Activated naive CD8-positive, alpha-beta T cell treated with anti-CD3 and anti-CD28 coated beads, Interleukin-2, amount 50 U/mL, for 24 hours (primary cell): ENCODE data around the gene LRRC1.
"Not testable (repeated sequence)": the region's sequence is repeated elsewhere in the genome, so short reads cannot be mapped to it uniquely, and the experiment has no call there.

ENCODE experiments used
- ATAC-seq: fragments of 150-1000 bp; cut with Tn5 transposase; one replicate; pipeline ENCODE4 v1.10.0; 2021
- DNase-seq: peaks from one replicate; pipeline ENCODE4 v3.0.0; 2021
- H3K27ac Mint-ChIP-seq: one replicate; pipeline ENCODE4 v1.8.0; 2021; ENCODE audit warnings: mild to moderate bottlenecking, mixed read lengths
- H3K27me3 Mint-ChIP-seq: one replicate; pipeline ENCODE4 v1.8.0; 2021; ENCODE audit warnings: mixed read lengths
- H3K36me3 Mint-ChIP-seq: one replicate; pipeline ENCODE4 v1.8.0; 2021; ENCODE audit warnings: low read depth, mixed read lengths
- H3K4me1 Mint-ChIP-seq: one replicate; pipeline ENCODE4 v1.8.0; 2021; ENCODE audit warnings: mixed read lengths
- H3K4me3 Mint-ChIP-seq: one replicate; pipeline ENCODE4 v1.8.0; 2021; ENCODE audit warnings: mild to moderate bottlenecking, moderate library complexity, mixed read lengths
- H3K9me3 Mint-ChIP-seq: one replicate; pipeline ENCODE4 v1.8.0; 2021; ENCODE audit warnings: mixed read lengths

Gene LRRC1

DNA sequence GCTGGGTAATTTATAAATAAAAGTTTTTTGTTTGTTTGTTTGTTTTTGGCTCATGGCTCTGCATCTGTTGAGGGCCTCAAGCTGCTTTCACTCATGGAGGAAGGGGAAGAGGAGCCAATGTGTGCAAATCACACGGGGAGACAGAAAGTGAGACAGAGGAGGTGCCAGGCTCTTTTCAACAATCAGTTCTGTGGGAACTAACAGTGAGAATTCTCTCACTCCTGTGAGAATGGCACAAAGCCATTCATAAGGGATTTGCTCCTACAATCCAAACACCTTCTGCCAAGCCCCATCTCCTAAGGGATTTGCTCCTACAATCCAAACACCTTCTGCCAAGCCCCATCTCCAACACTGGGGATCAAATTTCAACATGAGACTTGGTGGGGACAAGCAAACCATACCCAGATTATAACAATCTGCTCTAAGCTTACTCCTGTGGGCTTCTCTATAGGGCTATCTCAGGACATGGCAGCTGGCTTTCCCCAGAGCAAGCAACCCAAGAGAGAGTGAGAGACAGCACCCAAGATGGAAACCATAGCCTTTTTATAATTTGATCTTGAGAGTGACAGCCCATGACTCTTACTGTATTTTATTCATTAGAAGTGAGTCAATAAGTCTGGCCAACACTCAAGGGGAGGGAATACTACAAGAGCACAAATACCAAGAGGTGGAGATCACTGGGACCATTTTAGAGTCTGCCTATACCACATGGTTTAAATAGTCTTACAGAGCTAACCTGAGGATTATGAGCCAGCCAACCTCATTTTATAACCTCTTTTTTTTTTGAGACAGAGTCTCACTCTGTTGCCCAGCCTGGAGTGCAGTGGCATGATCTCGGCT is 22.8 kb upstream of the LRRC1 start:
- Mint-ChIP-seq H3K9me3 (peaks cover 3% of the 10 kb centered on the region), H3K4me1 (no peaks in the 10 kb centered on the region), H3K4me3 (no peak overlapping the region), H3K27me3 (no peaks in the 10 kb centered on the region), H3K27ac (no peak overlapping the region), H3K36me3 (peaks cover 6% of the 10 kb centered on the region)
- DNase-seq (no peak), ATAC-seq (no peak)

DNA sequence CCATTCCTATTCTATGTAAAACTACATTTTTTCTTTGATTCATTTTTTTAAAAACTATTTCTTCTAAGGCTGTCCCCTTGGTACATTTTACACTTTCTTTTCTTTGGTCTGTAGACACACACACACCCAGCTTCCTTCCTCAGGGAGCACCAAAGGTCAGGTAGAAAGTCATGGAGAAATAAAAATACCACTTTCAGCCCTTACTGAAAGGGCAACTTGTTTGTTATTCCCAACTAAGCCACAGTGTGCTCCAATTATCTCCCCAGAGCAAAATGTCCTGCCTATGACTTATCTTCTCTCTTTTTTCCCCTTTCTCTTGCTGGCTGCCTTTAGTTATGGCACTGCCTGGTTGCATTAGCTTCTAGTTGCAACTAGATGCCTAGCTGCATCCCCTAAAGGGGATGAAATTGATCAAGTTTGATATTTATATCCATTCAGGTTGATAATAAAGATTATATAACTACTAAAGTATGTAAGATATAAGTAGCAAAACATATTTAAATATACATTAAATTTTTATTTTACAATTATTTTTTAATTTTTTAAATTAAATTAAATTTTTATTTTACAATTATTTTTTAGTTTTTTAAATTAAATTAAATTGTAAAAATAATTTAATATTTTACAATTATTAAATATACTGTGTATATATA is 21.6 kb upstream of the LRRC1 start:
- Mint-ChIP-seq H3K27me3 (no peaks in the 10 kb centered on the region), H3K27ac (no peak overlapping the region), H3K4me3 (no peak overlapping the region), H3K4me1 (no peaks in the 10 kb centered on the region), H3K36me3 (peaks cover 6% of the 10 kb centered on the region), H3K9me3 (peaks cover 3% of the 10 kb centered on the region)
- no peak for DNase-seq
- no peak for ATAC-seq

DNA sequence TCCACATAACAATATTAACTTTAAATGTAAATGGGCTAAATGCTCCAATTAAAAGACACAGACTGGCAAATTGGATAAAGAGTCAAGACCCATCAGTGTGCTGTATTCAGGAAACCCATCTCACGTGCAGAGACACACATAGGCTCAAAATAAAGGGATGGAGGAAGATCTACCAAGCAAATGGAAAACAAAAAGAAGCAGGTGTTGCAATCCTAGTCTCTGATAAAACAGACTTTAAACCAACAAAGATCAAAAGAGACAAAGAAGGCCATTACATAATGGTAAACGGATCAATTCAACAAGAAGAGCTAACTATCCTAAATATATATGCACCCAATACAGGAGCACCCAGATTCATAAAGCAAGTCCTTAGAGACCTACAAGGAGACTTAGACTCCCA is 18.7 kb upstream of the LRRC1 start:
- not testable (repeated sequence) for H3K4me3 Mint-ChIP-seq, H3K36me3 Mint-ChIP-seq, ATAC-seq, H3K27ac Mint-ChIP-seq, H3K4me1 Mint-ChIP-seq, DNase-seq, H3K27me3 Mint-ChIP-seq
- peaks cover 12% of the 10 kb centered on the region for H3K9me3 Mint-ChIP-seq

DNA sequence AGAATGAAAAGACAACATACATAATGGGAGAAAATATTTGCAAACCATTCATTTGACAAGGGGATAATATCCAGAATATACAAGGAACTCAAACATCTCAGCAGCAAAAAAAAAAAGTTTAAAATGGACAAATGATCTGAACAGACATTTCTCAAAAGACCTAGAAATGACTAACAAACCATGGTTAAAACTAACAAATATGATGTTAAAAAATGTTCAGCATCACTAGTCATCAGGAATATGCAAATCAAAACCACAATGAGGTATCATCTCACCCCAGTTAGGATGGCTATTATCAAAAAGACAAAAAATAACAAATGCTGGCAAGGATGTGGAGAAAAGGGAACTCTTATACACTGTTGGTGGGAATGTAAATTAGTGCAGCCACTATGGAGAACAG is 9.8 kb upstream of the LRRC1 start:
- H3K27ac Mint-ChIP-seq, DNase-seq, H3K27me3 Mint-ChIP-seq, H3K36me3 Mint-ChIP-seq, H3K4me3 Mint-ChIP-seq, ATAC-seq, H3K4me1 Mint-ChIP-seq: not testable (repeated sequence)
- peaks cover 17% of the 10 kb centered on the region for H3K9me3 Mint-ChIP-seq

DNA sequence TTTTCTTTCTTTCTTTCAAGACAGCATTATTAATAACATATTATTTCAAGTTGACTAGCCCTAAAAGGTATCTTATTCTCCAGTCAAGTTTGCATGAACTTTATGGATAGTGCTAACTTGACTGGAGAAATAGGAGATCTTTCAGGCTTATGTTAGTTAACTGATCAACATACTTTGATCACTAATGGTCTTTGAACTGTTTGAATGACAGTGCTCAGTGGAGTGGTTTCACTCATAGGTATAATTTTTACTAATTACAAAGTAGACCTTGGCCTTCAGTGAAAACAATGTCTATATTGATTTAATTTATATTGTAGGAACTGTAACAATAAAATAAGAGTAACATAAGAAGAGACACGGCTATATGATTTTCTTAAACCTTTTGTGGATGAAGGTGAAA is 8.0 kb upstream of the LRRC1 start:
- H3K27ac Mint-ChIP-seq, result no peak overlapping the region
- H3K4me3 Mint-ChIP-seq, result no peak overlapping the region

DNA sequence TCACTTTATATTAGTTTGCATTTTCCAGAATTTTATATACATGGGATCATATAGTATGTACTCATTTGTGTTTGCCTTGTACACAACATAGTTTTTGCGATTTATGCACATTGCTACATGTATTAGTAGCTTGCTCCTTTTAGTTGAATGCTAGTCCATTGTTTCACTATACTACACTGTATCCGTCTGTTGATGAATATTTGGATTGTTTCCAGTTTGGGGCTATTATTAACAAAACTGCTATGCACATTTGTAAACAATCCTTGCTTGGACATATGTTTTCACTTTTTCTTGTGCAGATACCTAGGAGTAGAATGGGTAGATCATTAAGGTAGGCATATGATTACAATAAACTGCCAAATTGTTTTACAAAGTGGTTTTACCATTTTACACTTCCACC is 3.9 kb upstream of the LRRC1 start:
- Mint-ChIP-seq H3K9me3 (peaks cover 11% of the 10 kb centered on the region), H3K27ac (no peak overlapping the region), H3K36me3 (peaks cover 2% of the 10 kb centered on the region), H3K4me1 (peaks cover 21% of the 10 kb centered on the region), H3K4me3 (no peak overlapping the region), H3K27me3 (peaks cover 13% of the 10 kb centered on the region)
- ATAC-seq (no peak), DNase-seq (no peak)

More for the DNA sequence above, 8.0 kb upstream of the LRRC1 start:
- peaks cover 11% of the 10 kb centered on the region for H3K9me3 Mint-ChIP-seq
- no peak for DNase-seq
- no peaks in the 10 kb centered on the region for H3K4me1 Mint-ChIP-seq
- H3K27me3 Mint-ChIP-seq, result peaks cover 10% of the 10 kb centered on the region
- no peak for ATAC-seq
- H3K36me3 Mint-ChIP-seq, result no peaks in the 10 kb centered on the region

DNA sequence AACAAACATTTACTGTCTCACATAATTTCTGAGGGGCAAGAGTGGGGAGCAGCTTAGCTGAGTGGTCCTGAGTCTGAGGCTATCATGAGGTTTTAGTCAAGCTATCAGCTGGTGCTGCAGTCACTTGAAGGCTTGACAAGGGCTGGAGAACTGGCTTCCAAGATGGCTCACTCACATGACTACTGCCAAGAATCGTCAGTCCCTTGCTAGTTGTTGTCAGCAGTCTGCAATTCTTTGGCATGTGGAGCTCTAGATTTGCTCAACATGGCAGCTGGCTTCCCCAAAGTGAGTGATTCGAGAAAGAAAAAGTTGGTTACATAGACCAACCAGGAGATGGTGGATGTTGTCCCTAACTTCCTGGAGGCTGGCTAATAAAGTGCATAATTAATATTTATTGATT is 2.8 kb upstream of the LRRC1 start:
- no peak overlapping the region for H3K4me3 Mint-ChIP-seq
- DNase-seq (no peak), ATAC-seq (no peak)
- H3K36me3 Mint-ChIP-seq, result peaks cover 2% of the 10 kb centered on the region
- peaks cover 23% of the 10 kb centered on the region for H3K27me3 Mint-ChIP-seq
- H3K9me3 Mint-ChIP-seq, result peaks cover 11% of the 10 kb centered on the region
- peaks cover 31% of the 10 kb centered on the region for H3K4me1 Mint-ChIP-seq
- H3K27ac Mint-ChIP-seq, result no peak overlapping the region

DNA sequence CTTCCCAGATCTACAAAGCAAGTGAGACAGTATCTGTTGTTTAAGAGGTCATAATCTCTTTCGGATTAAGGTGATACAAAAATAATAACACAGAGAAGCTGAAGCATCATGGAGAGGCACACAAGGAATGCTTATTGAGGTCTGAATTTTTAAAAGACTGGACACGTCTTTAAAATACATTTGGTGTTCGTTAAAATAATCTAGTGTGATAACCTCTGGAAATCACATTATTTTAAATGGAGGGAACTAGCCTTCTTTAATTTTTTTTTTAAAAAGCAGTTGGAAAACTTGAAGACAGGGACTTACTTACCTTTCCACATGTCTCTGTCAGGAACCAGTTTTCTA is 1.9 kb upstream of the LRRC1 start:
- Mint-ChIP-seq H3K36me3 (peaks cover 2% of the 10 kb centered on the region), H3K4me3 (peak overlapping the region; percentile 88), H3K27me3 (peaks cover 22% of the 10 kb centered on the region), H3K4me1 (peaks cover 31% of the 10 kb centered on the region), H3K9me3 (peaks cover 11% of the 10 kb centered on the region), H3K27ac (no peak overlapping the region)
- ATAC-seq (no peak), DNase-seq (no peak)

DNA sequence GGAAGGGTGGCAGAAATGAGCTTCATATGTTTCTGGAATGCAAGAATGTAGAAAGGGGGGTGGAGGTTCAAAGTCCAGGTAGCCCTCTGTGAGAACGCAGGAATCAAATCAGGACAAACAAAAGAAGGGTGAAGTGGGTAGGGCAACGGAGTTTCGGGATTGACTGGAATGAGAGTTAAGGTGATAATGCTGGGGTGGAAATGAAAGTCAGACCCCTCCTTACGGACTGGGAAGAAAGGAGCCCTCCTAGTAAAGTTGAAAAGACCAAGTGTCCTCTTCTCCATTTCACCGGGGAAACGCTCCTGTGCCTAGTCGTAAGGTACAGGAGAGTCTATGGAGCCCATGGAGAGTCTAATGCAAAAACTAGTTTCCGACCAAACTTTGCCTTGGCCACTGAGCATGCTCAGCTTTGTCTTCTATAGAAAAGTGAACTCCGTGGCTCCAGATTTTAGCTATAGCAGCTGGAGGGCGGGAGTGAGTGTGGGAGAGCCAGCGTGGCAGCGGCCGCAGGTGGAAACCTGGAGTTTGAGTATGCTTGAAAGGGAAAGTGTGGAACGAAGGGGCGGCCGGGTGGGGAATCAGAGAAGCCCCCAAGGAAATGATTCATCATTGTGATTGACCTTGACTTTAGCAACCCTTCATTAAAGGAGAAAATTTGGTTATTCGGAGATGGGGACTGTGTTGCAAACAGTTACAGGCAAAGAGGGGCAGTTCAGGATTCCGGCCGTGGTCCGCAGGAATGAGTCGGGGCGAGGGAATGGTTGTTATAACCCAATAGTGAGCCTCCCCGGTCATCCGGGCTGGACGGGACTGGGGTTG is 1.3 kb upstream of the LRRC1 start:
- Mint-ChIP-seq H3K4me1 (peaks cover 31% of the 10 kb centered on the region), H3K27me3 (peaks cover 21% of the 10 kb centered on the region), H3K36me3 (peaks cover 2% of the 10 kb centered on the region), H3K27ac (peak overlapping the region; percentile 33), H3K9me3 (peaks cover 8% of the 10 kb centered on the region), H3K4me3 (peak overlapping the region; percentile 88)
- DNase-seq, result peak; percentile 26
- ATAC-seq, result peak; percentile 18

DNA sequence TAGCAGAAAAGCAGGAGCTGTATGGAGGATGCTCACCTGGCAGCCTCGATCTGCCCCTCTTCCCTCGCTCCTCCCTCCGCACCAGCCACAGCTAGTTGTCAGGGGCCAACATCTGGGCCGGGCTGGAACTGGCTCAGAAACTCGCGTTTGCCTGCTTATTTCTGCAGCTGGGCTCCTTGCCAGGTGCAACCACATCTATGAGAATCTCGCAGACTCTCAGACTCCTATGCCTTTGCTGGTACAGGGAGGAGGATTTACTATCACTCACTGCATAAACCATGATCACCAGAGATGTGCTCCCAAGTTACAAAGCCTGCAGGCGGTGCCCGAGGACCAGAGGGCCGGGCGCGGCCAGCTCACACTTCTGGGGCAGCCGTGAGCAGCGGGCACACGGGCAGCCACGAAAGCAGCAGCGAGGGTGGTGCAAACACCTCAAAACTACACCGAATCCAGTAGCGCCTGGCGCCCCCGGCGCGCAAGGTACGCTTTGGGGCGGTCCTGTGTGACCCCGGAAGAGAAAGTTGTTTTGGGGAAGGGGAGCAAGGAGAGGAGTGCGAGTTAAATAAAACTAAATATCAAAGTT is 577 bp upstream of the LRRC1 start:
- peaks cover 31% of the 10 kb centered on the region for H3K4me1 Mint-ChIP-seq
- peaks cover 2% of the 10 kb centered on the region for H3K36me3 Mint-ChIP-seq
- peaks cover 3% of the 10 kb centered on the region for H3K9me3 Mint-ChIP-seq

DNA sequence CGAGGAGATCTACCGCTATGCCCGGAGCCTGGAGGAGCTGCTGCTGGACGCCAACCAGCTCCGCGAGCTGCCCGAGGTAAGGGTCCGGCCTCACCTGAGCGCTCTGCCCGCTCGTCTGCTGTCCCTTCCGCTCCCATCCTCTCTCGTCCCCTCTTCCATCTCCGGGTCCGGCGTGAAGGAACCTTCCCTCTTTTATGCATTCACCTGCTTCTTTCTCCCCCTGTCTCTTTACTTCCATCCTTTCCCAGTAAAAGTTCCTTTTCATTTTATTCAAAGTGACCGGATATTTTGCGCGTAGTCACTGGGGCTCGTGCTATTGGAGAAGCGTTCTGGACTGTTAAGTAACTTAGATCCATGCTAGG is 516 bp downstream of the LRRC1 start:
- peaks cover 31% of the 10 kb centered on the region for H3K4me1 Mint-ChIP-seq
- peaks cover 2% of the 10 kb centered on the region for H3K36me3 Mint-ChIP-seq
- H3K27me3 Mint-ChIP-seq, result peaks cover 21% of the 10 kb centered on the region
- peak overlapping the region; percentile 43 for H3K27ac Mint-ChIP-seq
- peaks cover 3% of the 10 kb centered on the region for H3K9me3 Mint-ChIP-seq
- H3K4me3 Mint-ChIP-seq, result peak overlapping the region; percentile 88
- ATAC-seq, result no peak
- peak; percentile 3 for DNase-seq

More for the DNA sequence above, 577 bp upstream of the LRRC1 start:
- ATAC-seq (peak; percentile 71), DNase-seq (peak; percentile 53)
- Mint-ChIP-seq H3K27me3 (peaks cover 21% of the 10 kb centered on the region), H3K4me3 (peak overlapping the region; percentile 88), H3K27ac (peak overlapping the region; percentile 65)

DNA sequence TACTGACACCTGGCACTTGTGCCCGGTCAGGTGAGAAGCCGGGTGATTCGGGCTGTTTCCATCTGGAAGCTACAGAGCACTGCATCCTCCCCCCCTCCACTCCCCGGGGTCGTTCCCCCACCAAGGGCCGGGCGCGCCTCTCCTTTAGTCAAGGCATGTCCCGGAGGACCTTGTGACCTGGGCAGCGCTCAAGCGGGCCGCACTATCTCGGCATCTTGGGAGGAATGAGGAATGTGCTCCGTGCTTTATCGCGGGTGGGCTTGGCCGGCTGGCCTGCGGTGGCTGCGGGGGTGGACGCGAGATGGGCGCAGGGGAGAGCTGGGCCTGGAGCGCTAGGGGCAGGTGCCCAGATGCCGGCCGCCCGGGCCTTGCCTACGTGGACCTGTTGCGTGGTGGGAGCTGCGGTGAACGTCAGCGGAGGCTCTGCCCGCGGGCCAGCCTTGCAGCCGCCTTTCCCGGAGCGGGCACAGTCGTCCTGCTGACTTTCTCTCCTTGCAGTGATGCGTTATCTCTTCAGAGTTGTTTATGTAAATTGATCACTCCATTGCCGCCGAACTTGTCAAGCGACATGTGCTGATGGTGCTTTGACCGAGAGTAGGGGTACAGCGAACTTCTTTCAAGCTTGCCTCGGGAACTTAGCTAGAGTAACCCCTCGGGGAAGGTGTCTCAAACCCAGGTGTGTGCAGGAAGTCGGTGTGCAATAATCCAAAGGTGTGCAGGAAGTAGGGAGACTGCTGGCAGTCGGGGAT is 1.1 kb downstream of the LRRC1 start:
- Mint-ChIP-seq H3K27me3 (peaks cover 21% of the 10 kb centered on the region), H3K4me1 (peaks cover 31% of the 10 kb centered on the region), H3K27ac (peak overlapping the region; percentile 43), H3K4me3 (peak overlapping the region; percentile 88), H3K36me3 (peaks cover 2% of the 10 kb centered on the region), H3K9me3 (no peaks in the 10 kb centered on the region)
- DNase-seq (peak; percentile 18), ATAC-seq (no peak)

DNA sequence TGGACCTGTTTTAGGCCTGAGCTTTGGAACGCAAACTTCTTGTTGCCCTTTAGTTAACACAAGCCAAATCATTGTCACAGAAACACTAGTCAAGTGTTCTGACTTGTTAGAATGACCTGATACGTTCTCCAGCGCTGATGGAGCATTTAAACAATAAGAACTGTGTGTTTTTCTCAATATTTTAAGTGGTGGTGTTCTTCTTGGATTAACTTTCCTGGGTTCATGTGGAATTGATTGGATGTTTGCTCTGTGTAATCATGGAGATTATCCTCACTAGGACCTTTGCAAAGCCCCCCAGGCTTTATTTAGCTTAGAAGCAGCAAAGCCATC is 1.6 kb downstream of the LRRC1 start:
- Mint-ChIP-seq H3K27me3 (peaks cover 21% of the 10 kb centered on the region), H3K9me3 (no peaks in the 10 kb centered on the region), H3K4me3 (peak overlapping the region; percentile 88), H3K4me1 (peaks cover 31% of the 10 kb centered on the region), H3K36me3 (peaks cover 2% of the 10 kb centered on the region), H3K27ac (no peak overlapping the region)
- DNase-seq (no peak), ATAC-seq (no peak)

DNA sequence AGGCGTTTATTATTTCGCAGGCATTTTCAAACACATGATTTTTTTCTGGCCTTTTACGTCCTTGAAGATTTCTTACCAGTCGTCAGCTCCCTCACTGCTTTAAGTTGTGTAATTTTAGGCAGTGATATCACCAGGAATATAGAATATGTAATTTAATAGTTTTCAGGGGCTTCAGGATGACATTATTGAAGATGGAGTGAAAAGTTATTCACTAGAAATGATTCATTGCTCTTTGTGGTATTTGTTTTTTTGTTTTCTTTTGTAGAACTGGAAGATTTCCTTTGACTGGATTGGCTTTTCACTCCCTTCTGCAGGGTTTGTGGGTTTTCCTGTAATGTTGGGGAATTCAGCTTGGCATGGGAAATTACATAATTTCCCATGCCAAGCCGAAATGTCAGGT is 2.0 kb downstream of the LRRC1 start:
- H3K4me3 Mint-ChIP-seq, result no peak overlapping the region
- no peaks in the 10 kb centered on the region for H3K9me3 Mint-ChIP-seq
- peaks cover 31% of the 10 kb centered on the region for H3K4me1 Mint-ChIP-seq
- H3K27me3 Mint-ChIP-seq, result peaks cover 19% of the 10 kb centered on the region
- DNase-seq, result no peak
- H3K36me3 Mint-ChIP-seq, result peaks cover 2% of the 10 kb centered on the region
- H3K27ac Mint-ChIP-seq, result no peak overlapping the region
- ATAC-seq, result no peak
